ENCODE results near the gene CCR8. TPM values are rescaled to one million over a fixed set of nuclear protein-coding genes. Genes with fewer than 3 reads are reported as not detected.
"Not testable (repeated sequence)": the region's sequence is repeated elsewhere in the genome, so short reads cannot be mapped to it uniquely, and the experiment has no call there.

Gene CCR8
- total RNA-seq, 1 donor from 2014 or later: not detected

DNA sequence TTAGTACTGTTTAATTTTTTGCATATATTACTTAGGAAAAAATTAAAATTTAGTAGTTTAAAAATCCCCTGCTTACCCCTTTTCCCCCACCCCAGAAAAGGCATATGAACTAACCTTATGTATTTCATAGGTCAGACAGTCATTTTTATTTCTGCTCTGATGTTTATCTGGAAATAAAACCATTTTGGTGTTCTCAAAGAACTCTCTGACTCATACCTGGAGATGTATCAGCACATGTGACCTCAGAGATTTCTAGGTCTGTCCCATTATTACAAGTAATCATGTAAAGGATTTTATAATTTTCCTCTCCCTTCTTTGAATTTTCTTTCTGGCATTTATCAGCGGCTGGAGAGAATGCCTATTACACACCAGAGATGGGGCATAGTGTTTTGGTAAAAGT lies 14.1 kb upstream of the CCR8 start:
- DNase-seq (ENCODE audit: low read depth): no peak

DNA sequence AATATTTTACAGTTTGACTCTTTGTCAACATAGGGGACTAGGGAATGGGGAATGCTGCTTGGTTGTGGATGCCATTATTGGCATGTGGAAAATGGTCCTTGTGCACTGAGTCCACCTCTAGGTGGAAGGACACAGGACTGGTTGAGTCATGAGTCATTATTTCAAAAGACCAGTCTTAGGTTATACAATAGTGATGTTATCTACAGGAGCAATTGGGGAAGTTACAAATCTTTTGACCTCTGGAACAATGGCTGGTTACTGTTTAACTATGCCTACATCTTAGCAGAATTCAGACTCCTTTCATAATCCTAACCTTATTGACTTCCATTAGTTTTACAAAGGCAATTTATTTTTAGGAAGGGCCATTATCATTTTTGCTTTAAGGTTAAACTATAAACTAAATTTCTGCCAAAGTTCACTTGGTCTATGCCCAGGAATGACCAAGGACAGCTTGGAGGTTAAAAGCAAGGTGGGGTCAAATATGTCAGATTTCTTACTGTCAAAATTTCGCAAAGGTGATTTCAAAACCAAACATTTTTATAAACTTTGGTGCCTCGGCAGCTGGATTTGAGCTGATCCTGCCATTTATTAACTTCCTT lies 11.8 kb upstream of the CCR8 start:
- peak; percentile 87 for DNase-seq (ENCODE audit: low read depth)

DNA sequence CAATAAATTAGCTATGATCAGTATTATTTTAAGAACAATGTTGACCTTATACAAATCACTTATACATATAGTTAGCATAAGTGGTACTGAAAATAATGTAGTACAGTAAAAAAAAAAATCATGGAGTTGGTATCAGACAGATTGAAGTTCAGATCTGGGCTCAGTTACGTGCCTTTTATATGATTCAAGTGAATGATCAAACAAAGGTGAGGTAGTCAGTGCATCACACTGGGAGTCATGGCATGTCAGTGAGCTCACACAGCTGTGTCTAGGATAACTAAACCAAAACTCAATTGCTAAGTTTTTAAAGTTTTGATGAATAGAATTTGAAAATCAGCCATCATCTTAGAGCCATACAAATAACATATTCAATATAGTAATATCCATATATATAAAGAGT lies 11.2 kb upstream of the CCR8 start:
- DNase-seq (ENCODE audit: low read depth): no peak

DNA sequence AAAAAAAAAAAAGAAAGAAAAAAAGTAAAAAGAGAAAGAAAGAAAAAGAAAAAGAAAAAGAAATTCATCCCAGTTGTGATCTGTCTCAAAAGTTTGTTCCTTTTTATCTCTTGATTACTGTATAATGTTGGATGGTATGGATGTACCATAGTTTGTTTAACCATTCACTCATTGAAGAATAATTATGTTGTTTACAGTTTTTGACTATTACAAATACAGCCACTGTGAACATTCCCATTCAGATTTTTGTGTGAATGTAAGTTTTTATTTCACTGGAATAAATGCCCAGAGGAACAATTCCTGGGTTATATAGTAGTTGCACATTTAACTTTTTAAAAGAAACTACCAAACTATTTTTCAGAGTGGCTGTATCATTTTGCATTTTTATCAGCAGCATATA lies 10.3 kb upstream of the CCR8 start:
- DNase-seq (ENCODE audit: low read depth): no peak

DNA sequence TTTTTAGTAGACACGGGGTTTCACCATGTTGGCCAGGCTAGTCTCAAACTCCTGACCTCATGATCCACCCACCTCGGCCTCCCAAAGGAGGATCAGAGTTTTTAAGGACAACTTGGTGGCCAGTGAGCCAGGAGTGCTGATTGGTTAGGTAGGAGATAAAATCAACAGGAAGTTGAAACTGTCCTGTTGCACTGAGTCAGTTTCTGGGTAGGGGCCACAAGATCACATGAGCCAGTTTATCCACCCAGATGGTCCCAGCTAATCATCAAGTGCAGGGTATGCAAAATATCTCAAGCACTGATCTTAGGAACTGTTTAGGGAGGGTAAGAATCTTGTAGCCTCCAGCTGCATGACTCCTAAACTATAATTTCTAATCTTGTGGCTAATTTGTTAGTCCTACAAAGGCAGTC lies 7.9 kb upstream of the CCR8 start:
- not testable (repeated sequence) for DNase-seq (ENCODE audit: low read depth)

DNA sequence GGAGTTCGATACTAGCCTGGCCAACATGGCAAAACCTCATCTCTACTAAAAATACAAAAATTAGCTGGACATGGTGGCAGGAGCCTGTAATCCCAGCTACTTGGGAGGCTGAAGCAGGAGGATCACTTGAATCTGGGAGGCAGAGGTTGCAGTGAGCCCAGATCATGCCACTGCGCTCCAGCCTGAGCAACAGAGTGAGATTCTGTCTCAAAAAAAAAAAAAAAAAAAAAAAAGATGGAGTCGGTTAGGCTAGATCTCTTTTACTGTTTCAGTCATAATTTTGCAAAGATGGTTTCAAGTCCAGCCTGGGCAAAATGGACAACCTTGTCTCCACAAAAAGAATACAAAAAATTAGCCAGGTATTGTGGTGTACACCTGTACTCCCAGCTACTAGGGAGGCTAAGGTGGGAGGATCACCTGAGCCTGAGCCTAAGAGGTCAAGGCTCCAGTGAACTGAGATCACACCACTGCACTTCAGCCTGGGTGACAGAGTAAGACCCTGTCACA lies 7.2 kb upstream of the CCR8 start:
- not testable (repeated sequence) for DNase-seq (ENCODE audit: low read depth)

DNA sequence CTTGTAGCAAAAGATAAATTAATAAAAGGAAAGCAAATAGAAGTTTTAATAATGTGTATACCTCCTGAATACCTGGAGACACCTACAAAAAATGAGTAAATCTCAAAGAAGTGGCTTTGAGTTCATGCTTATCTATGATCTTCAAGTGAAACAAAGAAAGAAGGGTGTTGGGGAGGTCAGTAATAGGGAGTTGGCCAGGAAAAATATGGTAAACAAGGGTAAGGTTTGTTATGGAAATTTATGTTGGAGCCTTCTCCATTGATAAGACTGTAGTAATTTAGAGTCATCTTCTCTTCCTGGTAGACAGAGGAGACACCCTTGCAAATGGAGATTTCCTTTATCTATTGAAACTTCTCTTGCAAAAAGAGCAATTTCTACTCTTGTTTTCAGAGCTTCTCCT lies 6.6 kb upstream of the CCR8 start:
- DNase-seq (ENCODE audit: low read depth): no peak

DNA sequence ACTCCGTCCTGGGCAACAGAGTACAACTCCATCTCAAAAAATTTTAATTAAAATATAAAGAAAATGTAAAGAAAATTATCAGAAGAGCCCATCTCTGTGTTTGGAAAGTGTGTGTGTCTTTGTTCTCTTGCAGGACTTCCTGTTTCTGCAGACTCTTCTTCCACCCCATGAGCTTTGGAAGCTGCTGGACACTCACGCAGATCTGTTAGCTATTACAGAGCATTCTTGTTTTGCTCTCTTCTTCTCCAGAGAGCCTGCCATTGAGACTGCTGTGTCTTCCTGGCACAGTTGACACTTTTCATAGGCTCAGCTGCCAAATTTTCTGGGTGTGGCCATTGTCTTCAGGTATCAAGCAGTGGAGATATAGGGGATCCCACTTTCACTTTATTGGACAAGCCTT lies 6.0 kb upstream of the CCR8 start:
- no peak for DNase-seq (ENCODE audit: low read depth)

DNA sequence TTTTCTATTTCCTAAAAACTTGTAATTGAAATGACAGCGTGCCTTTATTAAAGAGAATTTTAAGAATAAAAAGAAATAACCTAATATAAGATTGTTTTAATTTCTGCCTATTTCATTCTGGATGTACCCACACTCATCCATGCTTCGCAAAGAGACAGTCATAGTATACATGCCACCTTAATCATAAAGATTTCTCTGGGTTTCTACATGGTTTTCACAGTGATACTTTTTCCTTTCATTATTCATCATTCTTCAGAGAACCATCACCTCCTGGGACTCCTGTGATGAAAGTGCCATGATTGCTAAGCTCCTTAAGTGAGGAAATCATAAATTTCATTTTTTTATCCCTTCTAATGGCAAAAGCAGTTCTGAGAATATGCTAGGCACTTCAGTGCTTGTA lies 4.3 kb upstream of the CCR8 start:
- DNase-seq (ENCODE audit: low read depth): no peak

DNA sequence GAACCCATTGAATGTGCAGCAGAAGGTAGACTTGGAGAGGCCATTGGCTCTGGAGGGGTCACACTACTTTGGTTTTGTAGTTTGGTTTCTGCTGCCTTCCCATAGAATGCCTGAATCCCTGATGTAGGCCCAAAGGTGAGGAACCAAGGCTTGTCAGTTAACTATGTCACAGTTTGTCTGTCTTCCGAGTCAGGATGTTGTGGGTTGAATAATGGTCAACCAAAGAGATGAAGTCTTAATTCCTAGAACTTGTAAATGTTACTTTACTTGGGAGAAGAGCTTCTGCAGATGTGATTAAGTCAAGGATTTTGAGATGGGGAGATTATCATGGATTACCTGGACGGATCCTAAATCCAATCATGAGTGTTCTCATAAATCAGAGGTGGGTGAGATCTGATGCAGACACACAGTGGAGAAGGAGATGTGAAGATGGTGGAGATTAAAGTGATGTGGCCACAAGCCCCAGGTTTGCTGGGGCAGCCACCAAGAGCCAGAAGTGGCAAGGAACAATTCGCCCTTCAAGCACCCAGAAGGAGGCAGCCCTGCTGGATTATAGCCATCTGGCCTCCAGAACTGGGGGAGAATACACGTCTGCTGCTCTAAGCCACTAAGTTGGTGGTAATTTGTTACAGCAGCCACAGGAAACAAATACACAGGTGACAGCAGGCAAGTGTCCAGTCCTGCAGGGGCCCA lies 2.3 kb upstream of the CCR8 start:
- DNase-seq (ENCODE audit: low read depth): no peak

DNA sequence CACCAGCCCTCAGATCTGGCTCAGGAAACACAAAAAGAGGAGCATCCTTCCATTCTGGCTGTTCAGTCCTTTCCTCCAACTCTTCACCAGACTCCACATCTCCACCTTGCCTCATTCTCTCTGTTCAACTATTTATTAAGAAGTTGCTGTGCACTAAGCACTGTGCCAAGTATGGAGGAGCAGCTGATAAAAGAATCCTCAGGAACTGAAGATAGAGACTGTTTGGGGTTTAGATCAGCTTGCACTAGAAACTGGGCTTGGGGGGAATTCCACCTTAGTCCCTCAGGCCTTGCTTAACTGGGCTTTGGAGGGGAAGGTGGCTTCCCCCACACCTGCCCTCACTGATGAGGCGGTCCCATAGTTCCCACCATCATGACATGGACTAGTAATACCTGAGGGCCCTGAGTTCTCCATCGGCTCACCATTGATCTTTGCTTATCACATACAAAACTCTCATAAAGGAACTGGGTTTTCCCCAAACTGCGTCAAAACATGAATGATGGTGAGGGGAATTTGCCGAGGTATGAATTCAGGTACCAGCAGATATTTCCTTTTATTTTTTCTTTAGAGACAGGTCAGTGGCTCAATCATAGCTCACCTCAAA lies 1.7 kb upstream of the CCR8 start:
- no peak for DNase-seq (ENCODE audit: low read depth)

DNA sequence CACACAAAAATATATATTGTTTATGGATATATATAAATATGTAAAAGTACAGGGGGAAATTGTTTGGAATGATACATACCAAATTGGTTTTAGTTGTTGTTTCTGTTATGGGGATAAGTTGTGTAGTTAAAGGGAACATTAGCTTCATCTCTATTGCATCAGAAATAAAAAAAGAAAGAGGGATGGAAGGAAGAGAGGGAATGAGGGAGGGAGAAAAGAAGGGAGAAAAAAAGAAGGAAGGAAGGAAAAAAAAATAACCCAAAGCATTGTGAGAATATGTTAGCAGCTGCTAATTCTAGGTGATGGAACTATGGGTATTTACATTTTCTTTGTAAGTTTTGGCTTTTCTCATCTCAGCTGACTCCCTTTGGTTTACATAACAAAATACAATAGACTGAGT lies 1.3 kb downstream of the CCR8 start:
- DNase-seq (ENCODE audit: low read depth): no peak

DNA sequence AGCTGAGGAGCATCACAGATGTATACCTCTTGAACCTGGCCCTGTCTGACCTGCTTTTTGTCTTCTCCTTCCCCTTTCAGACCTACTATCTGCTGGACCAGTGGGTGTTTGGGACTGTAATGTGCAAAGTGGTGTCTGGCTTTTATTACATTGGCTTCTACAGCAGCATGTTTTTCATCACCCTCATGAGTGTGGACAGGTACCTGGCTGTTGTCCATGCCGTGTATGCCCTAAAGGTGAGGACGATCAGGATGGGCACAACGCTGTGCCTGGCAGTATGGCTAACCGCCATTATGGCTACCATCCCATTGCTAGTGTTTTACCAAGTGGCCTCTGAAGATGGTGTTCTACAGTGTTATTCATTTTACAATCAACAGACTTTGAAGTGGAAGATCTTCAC lies 3.0 kb downstream of the CCR8 start:
- DNase-seq (ENCODE audit: low read depth): no peak

DNA sequence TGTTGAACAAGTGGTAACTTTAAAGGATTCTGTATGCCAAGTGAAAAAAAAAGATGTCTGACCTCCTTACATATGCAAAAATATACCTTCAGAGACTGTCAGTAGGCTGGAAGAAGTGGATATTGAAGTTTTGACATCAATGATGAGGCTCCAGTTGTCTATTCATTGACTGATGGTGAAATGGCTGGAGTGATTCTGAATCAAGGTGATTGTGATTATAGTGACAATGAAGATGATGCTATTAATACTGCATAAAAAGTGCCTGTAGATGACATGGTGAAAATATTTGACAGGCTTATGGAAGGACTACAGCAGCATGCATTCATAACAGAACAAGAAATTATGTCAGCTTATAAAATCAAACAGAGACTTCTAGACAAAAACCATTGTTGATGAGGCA lies 4.1 kb downstream of the CCR8 start:
- DNase-seq (ENCODE audit: low read depth): no peak

DNA sequence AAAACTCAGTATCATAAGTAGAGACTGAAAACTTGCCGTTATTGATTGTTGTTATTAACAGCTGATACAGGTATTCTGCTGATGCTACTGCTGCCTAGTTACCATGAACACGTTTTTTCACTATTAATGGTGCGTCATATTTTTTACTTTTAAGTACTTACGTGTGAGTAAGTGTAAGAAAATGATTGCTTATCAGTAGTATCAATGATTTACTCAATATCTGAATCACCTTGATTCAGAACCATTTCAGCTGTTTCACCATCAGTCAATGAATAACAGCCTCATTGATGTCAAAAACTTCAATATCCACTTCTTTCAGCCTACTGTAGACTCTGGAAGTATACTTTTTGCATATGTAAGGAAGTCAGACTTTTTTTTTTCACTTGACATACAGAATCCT lies 4.7 kb downstream of the CCR8 start:
- peak; percentile 42 for DNase-seq (ENCODE audit: low read depth)

DNA sequence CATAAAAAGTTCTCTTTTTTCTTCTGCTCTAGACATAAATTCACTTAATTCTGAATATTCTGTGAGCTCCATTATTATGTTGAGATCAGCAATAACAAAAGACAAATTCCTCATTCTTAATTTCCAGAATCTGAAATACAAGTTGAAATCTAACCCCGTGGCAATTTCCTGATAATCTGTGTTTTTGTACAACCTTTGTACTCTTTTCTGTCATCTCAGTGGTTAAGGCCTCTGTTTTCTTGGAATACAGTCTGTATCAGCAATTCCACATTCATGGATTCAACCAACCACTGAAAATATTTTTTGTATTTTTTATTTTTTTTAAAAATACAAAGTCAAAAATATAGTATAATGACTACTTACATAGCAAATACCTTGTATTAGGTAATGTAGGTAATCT lies 8.7 kb downstream of the CCR8 start:
- no peak for DNase-seq (ENCODE audit: low read depth)

DNA sequence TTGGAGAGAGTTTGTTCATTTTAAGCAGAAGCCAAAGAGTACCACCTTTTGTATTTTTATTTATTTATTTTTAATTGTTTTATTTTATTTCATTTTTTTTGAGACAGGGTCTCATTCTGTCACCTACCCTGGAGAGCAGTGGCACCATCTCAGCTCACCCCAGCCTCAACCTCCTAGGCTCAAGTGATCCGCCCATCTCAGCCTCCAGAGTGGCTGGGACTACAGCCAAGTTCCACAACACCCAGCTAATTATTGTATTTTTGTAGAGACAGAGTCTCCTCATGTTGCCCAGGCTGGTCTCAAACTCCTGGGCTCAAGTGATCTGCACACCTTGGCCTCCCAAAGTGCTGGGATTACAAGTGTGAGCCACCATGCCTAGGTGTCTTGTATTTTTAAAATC lies 9.6 kb downstream of the CCR8 start:
- DNase-seq (ENCODE audit: low read depth): no peak

DNA sequence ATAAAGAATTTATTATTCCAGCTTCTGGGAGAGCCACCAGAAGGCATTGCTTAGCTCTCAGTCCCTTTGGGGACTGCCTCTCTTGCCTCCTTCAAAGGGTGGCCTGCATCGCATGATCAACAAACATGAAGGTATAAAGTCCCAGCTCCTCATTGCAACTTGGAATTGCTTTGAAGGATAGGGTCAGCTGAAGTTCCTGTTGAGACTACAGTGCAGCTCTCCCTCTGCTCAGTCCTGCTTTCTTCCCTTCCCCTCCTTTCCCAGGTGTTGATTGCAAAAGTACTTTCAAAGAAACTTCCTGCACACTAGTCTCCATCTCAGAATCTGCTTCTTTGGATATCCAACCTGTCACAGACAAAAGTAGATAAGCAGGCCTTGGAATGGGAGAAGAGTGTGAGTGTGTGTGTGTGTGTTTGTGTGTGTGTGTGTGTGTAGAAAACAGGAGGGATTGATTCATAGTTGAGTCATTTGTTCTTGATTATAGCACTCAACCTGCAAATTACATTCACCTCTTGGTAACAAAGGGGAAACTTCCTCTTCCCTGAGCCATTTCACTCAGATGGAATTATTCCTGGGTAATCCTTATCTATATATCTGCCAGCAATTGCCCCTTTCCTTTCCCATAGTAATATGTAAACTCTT lies 13.7 kb downstream of the CCR8 start:
- peak; percentile 55 for DNase-seq (ENCODE audit: low read depth)

DNA sequence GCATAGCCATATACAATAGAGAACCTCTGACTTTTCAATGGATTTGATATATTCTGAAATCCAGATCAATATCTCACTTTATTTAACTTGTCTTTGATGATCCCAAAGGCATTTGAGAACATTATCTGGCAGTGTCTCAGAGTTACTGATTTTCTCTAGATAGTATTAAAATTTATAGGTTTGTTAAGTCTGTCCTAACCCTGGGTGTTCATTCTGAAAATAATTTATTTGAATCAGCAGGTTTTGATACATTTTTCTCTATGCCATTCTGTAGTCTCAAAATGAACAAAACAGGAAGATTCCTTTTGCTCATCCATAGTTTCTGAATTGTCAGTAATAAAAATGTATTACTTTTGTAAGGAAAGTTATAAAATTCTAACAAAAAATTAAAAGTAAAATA lies 14.3 kb downstream of the CCR8 start:
- no peak for DNase-seq (ENCODE audit: low read depth)

DNA sequence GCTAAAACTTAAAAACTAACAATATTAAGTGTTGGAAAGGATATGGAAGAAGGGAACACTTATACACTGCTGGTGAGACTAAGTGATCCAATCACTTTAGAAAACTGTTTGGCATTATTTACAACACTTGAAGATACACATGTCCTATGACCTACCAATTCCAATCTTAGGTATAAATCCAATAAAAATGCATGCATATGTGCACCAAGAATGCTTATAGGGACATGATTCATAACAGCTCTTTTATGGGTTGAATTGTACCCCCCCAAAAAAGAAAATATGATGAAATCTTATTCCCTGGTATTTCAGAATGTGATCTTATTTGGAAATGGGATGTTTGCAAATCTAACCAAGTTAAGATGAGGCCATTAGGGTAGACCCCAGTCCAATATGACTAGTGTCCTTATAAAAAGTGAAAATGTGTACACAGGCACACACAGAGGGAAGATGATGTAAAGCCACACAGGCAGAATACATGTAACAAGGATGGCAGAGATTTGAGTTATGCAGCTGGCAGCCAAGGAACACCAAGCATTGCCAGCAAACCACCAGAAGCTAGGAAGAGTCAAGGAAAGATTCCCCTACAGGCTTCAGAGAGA lies 15.3 kb downstream of the CCR8 start:
- no peak for DNase-seq (ENCODE audit: low read depth)

DNA sequence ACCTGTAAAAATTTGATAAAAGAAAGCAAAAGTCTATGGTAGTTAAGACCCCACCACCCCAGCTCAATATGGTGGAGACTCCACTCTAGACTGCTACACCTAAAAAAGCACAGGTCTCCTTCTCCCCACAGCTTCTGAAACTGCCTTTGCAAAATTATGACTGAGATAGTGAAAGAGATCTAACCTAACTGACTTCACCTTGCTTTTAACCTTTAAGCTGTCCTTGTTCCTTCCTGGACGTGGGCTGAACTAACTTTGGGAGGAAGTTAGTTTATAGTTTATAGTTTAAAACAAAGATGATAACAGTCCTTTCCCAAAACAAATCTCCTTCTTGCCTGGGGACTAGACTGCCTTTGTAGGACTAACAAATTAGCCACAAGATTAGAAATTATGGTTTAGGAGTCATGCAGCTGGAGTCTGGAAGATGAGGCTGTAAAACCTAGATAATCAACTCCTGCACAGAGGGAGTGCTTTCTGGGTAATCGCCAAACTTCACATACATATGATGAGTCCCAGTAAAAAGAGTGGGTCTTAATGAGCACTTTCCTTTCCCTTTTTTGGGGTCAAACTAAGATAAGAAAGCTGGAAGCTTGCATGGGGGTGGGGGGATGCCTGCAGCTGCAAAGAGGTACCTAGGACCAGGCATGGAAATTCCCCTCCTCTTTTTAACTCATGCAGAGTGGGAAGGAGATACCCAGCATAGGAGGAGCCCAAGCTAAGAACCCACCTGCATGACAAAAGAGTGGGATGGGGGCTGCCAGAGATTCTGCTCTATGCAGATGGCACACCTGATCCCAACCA lies 17.5 kb downstream of the CCR8 start:
- no peak for DNase-seq (ENCODE audit: low read depth)

DNA sequence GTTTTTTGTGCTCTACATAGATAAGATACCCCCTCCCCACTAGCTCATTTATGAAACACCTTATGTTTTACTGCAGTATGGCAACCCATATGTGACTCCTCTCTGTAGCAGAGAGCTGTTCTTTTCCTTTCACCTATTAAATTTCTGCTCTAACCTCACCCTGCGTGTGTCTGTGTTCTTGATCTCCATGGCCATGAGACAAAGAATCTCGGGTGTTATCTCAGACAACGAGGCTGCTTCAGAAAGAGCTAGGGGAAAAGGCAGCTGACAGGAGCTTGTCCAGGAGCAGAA lies 18.0 kb downstream of the CCR8 start:
- DNase-seq (ENCODE audit: low read depth): no peak

Measured in renal cortical epithelial cell (primary cell).